ENCODE results near the gene ZNF329. TPM values are rescaled to one million over a fixed set of nuclear protein-coding genes. Genes with fewer than 3 reads are reported as not detected.

Gene ZNF329
- total and polyA plus RNA-seq, 2 of the 13 experiments (the other 11 are each of a cell fraction or from before 2014, with no cell fraction given) = 3.8 to 9.6 TPM

DNA sequence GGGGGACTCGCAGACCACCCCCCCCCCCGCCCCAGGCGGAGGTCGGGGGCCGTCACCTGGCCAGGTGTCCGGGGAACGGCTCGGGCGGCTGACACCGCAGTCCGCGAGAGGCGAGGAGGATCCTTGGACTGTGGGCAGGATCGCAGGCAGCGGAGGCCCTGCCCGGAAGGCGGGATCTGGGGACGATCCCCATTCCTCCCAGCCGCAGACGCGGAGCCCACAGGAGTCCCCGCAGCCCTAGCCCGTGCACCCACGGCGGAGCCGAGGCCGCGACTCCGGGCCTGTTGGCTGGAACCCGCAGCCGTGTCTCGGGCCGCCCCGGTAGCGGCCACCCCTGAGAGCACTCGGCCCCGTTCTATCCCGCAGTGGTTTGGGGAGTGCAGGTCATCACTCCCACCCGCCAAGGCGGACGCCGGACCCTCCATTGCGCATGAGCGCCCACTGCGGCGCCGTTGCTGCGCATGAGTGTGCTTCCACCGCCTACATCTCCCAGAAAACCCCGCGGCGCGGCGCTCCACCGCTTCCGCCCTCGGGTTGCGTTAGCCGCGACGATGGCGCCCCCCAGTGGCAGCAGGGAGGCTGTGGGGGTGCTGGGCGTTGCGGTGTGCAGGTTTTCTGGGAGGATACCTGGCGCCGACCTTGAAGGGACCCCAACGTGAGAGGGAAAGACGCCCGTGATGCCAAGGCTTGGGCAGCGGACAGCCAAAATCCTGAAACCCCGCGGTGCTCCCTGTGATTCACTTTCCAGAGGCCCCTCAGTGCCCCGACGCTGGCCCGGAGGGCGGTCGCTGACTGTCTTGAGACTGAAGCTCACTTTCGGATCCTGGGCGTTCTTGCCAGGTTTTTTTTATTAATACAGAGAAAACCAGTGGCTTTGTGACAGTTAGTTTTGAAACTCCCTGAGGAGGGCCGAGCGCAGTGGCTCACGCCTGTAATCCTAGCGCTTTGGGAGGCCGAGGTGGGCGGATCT lies 4.4 kb upstream of the ZNF329 start (continued):
- TF ChIP-seq ZNF207 (IDR thresholded peaks at IDR 0.05; ENCODE audit: borderline replicate concordance) = no peak
- TF ChIP-seq, protein P1, sequence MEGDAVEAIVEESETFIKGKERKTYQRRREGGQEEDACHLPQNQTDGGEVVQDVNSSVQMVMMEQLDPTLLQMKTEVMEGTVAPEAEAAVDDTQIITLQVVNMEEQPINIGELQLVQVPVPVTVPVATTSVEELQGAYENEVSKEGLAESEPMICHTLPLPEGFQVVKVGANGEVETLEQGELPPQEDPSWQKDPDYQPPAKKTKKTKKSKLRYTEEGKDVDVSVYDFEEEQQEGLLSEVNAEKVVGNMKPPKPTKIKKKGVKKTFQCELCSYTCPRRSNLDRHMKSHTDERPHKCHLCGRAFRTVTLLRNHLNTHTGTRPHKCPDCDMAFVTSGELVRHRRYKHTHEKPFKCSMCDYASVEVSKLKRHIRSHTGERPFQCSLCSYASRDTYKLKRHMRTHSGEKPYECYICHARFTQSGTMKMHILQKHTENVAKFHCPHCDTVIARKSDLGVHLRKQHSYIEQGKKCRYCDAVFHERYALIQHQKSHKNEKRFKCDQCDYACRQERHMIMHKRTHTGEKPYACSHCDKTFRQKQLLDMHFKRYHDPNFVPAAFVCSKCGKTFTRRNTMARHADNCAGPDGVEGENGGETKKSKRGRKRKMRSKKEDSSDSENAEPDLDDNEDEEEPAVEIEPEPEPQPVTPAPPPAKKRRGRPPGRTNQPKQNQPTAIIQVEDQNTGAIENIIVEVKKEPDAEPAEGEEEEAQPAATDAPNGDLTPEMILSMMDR (CRISPR knock-in tag; IDR thresholded peaks at IDR 0.05) = peak; percentile 100
- TF ChIP-seq, protein P2, sequence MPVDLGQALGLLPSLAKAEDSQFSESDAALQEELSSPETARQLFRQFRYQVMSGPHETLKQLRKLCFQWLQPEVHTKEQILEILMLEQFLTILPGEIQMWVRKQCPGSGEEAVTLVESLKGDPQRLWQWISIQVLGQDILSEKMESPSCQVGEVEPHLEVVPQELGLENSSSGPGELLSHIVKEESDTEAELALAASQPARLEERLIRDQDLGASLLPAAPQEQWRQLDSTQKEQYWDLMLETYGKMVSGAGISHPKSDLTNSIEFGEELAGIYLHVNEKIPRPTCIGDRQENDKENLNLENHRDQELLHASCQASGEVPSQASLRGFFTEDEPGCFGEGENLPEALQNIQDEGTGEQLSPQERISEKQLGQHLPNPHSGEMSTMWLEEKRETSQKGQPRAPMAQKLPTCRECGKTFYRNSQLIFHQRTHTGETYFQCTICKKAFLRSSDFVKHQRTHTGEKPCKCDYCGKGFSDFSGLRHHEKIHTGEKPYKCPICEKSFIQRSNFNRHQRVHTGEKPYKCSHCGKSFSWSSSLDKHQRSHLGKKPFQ (CRISPR knock-in tag; IDR thresholded peaks at IDR 0.05; ENCODE audit: insufficient replicate concordance) = no peak
- TF ChIP-seq, protein P3, sequence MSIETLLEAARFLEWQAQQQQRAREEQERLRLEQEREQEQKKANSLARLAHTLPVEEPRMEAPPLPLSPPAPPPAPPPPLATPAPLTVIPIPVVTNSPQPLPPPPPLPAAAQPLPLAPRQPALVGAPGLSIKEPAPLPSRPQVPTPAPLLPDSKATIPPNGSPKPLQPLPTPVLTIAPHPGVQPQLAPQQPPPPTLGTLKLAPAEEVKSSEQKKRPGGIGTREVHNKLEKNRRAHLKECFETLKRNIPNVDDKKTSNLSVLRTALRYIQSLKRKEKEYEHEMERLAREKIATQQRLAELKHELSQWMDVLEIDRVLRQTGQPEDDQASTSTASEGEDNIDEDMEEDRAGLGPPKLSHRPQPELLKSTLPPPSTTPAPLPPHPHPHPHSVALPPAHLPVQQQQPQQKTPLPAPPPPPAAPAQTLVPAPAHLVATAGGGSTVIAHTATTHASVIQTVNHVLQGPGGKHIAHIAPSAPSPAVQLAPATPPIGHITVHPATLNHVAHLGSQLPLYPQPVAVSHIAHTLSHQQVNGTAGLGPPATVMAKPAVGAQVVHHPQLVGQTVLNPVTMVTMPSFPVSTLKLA (IDR thresholded peaks at IDR 0.05) = no peak
- TF ChIP-seq MTERF4 (CRISPR knock-in tag; IDR thresholded peaks at IDR 0.05) = 0 out of 2 replicates have a peak, but pooled peaks have one; percentile 70
- TF ChIP-seq, protein P4, sequence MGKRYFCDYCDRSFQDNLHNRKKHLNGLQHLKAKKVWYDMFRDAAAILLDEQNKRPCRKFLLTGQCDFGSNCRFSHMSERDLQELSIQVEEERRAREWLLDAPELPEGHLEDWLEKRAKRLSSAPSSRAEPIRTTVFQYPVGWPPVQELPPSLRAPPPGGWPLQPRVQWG (CRISPR knock-in tag; IDR thresholded peaks at IDR 0.05; ENCODE audit: borderline replicate concordance, low read depth) = no peak
- TF ChIP-seq EED (CRISPR knock-in tag; IDR thresholded peaks at IDR 0.05) = no peak
- TF ChIP-seq, protein P5, sequence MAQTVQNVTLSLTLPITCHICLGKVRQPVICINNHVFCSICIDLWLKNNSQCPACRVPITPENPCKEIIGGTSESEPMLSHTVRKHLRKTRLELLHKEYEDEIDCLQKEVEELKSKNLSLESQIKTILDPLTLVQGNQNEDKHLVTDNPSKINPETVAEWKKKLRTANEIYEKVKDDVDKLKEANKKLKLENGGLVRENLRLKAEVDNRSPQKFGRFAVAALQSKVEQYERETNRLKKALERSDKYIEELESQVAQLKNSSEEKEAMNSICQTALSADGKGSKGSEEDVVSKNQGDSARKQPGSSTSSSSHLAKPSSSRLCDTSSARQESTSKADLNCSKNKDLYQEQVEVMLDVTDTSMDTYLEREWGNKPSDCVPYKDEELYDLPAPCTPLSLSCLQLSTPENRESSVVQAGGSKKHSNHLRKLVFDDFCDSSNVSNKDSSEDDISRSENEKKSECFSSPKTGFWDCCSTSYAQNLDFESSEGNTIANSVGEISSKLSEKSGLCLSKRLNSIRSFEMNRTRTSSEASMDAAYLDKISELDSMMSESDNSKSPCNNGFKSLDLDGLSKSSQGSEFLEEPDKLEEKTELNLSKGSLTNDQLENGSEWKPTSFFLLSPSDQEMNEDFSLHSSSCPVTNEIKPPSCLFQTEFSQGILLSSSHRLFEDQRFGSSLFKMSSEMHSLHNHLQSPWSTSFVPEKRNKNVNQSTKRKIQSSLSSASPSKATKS (CRISPR knock-in tag; IDR thresholded peaks at IDR 0.05) = no peak
- TF ChIP-seq ZNF549 (CRISPR knock-in tag; IDR thresholded peaks at IDR 0.05) = no peak
- TF ChIP-seq AKAP8 (CRISPR knock-in tag; IDR thresholded peaks at IDR 0.05) = peak; percentile 70; the same call in 1 of the 2 replicates
- no peak for TF ChIP-seq ZNF883 (CRISPR knock-in tag; IDR thresholded peaks at IDR 0.05; ENCODE audit: not compliant biosample characterization)
- TF ChIP-seq, protein P6, sequence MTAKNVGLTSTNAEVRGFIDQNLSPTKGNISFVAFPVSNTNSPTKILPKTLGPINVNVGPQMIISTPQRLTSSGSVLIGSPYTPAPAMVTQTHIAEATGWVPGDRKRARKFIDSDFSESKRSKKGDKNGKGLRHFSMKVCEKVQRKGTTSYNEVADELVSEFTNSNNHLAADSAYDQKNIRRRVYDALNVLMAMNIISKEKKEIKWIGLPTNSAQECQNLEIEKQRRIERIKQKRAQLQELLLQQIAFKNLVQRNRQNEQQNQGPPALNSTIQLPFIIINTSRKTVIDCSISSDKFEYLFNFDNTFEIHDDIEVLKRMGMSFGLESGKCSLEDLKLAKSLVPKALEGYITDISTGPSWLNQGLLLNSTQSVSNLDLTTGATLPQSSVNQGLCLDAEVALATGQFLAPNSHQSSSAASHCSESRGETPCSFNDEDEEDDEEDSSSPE (CRISPR knock-in tag; IDR thresholded peaks at IDR 0.05) = peak; percentile 74; the same call in 1 of the 2 replicates
- TF ChIP-seq, protein P7, sequence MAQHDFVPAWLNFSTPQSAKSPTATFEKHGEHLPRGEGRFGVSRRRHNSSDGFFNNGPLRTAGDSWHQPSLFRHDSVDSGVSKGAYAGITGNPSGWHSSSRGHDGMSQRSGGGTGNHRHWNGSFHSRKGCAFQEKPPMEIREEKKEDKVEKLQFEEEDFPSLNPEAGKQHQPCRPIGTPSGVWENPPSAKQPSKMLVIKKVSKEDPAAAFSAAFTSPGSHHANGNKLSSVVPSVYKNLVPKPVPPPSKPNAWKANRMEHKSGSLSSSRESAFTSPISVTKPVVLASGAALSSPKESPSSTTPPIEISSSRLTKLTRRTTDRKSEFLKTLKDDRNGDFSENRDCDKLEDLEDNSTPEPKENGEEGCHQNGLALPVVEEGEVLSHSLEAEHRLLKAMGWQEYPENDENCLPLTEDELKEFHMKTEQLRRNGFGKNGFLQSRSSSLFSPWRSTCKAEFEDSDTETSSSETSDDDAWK (CRISPR knock-in tag; IDR thresholded peaks at IDR 0.05) = no peak
